Uterus (tissue), 4 donors: Measurements from ENCODE around the gene RACGAP1. TPM values are rescaled to one million over a fixed set of nuclear protein-coding genes. Genes with fewer than 3 reads are reported as not detected.

Experiments used
- DNase-seq, 2 donors: peaks; one replicate each; pipeline ENCODE4 v3.0.0-alpha.2; 2019 to 2020
- H3K27ac ChIP-seq, 2 donors: fragments of 200-600 bp; sonication (generic); 1 replicate in 1 of 2; 2 replicates in 1 of 2; pipeline ENCODE4 v1.5.1; 2016 to 2018
- H3K27me3 ChIP-seq, 2 donors: fragments of 200-600 bp; sonication (generic); one replicate each; pipeline ENCODE4 v1.5.1; 2018 to 2019; ENCODE audit warnings: control low read depth in 1 of 2
- H3K36me3 ChIP-seq, 2 donors: fragments of 200-600 bp; sonication (generic); one replicate each; pipeline ENCODE4 v1.5.1; 2019; ENCODE audit warnings: control low read depth in 1 of 2
- H3K4me1 ChIP-seq, 2 donors: fragments of 200-600 bp; sonication (generic); one replicate each; pipeline ENCODE4 v1.5.1; 2018 to 2019; ENCODE audit warnings: control low read depth in 1 of 2
- H3K4me3 ChIP-seq, 2 donors: fragments of 200-600 bp; sonication (generic); 1 replicate in 1 of 2; 2 replicates in 1 of 2; pipeline ENCODE4 v1.5.1; 2018 to 2019; ENCODE audit warnings: mild to moderate bottlenecking in 1 of 2
- H3K9me3 ChIP-seq, 2 donors: fragments of 200-600 bp; sonication (generic); one replicate each; pipeline ENCODE4 v1.5.1; 2019; ENCODE audit warnings: control low read depth in 1 of 2
- POLR2A ChIP-seq, 2 donors: fragments of 450-650 bp; IDR thresholded peaks; one replicate each; pipeline ENCODE4 v1.6.1; 2016; ENCODE audit warnings: antibody characterized with exemption in 2 of 2, mild to moderate bottlenecking in 1 of 2, moderate library complexity in 1 of 2
- intact Hi-C: fragments of 100-400 bp; cut with DNase I; formaldehyde crosslinking; loops from one replicate; pipeline ENCODE4 v1.15.1; 2023; ENCODE audit warnings: low total_unique reads
- total RNA-seq, 4 donors: library from RNA; depleted of rRNA in 3 of 4; stranded (reverse); fragments of >200 nt in 3 of 4; gene quantifications; one replicate each; pipeline versions ENCODE4 v1.1.0 to v1.2.4, GENCODE V29; 2014 to 2023
- TF ChIP-seq, protein P1 (sequence below), 4 experiments: fragments of 200-600 bp in 2 of 4; fragments of 450-650 bp in 2 of 4; sonication (generic) in 2 of 4; IDR thresholded peaks; one replicate each; pipeline ENCODE4 v1.5.1; 2016 to 2019; ENCODE audit warnings: antibody characterized with exemption in 4 of 4, mild to moderate bottlenecking in 2 of 4, moderate library complexity in 1 of 4
- donor health status: DM: yes; HTN: yes; CAD: no.

Gene RACGAP1
- total RNA-seq, 4 donors from 2014 or later = 8.5 to 57.8 (median 9.3) TPM

DNA sequence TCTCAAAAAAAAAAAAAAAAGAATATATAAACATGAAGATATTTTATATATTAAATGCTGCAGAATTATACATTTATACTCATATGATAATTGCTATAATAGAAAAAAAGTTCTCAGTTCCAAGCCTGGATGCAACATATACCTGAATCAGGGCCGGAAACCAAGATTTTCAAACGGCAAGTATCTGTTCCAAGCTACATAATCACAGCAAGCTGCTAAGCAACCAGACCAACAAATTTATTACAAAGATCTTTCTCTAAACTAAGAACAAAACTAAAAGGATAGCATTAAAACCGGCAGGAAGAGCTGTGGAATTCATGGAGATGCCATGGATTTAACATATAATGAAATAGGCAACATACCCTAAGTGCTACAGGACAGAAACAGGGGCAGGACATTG, 7.1 kb downstream of the RACGAP1 start:
- TF ChIP-seq, protein P1, sequence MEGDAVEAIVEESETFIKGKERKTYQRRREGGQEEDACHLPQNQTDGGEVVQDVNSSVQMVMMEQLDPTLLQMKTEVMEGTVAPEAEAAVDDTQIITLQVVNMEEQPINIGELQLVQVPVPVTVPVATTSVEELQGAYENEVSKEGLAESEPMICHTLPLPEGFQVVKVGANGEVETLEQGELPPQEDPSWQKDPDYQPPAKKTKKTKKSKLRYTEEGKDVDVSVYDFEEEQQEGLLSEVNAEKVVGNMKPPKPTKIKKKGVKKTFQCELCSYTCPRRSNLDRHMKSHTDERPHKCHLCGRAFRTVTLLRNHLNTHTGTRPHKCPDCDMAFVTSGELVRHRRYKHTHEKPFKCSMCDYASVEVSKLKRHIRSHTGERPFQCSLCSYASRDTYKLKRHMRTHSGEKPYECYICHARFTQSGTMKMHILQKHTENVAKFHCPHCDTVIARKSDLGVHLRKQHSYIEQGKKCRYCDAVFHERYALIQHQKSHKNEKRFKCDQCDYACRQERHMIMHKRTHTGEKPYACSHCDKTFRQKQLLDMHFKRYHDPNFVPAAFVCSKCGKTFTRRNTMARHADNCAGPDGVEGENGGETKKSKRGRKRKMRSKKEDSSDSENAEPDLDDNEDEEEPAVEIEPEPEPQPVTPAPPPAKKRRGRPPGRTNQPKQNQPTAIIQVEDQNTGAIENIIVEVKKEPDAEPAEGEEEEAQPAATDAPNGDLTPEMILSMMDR (IDR thresholded peaks at IDR 0.05) = no peak
- TF ChIP-seq POLR2A (IDR thresholded peaks at IDR 0.05) = no peak
- no peaks in the 10 kb centered on the region for H3K4me1 ChIP-seq
- H3K4me3 ChIP-seq = no peak overlapping the region
- H3K36me3 ChIP-seq = no peaks in the 10 kb centered on the region
- no peak overlapping the region for H3K27ac ChIP-seq
- no peak for DNase-seq
- intact Hi-C loops = no loop called here
- no peaks in the 10 kb centered on the region for H3K27me3 ChIP-seq
- no peaks in the 10 kb centered on the region for H3K9me3 ChIP-seq

DNA sequence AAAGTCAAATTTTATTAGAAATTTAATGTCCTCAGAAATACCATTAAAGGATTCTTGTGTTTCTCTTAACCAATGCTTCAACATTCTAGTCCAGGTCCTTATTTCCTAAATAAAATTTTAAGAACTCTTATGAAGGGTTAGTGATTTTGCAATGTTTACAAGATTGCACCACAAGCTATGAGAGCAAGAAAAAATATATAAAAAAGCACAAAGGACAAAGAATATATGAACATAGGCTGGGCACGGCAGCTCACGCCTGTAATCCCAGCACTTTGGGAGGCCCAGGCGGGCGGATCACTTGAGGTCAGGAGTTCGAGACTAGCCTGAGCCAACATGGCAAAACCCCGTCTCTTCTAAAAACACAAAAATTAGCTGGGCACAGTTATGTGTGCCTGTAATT, 7.7 kb downstream of the RACGAP1 start:
- H3K9me3 ChIP-seq = no peaks in the 10 kb centered on the region
- no peak for DNase-seq
- TF ChIP-seq POLR2A (IDR thresholded peaks at IDR 0.05) = no peak
- TF ChIP-seq, protein P1 (IDR thresholded peaks at IDR 0.05) = no peak
- no peaks in the 10 kb centered on the region for H3K4me1 ChIP-seq
- H3K4me3 ChIP-seq = no peak overlapping the region
- intact Hi-C loops = no loop called here
- peak overlapping the region in 1 of 2 donors; percentile 3 for H3K27ac ChIP-seq
- no peaks in the 10 kb centered on the region for H3K27me3 ChIP-seq
- H3K36me3 ChIP-seq = no peaks in the 10 kb centered on the region

DNA sequence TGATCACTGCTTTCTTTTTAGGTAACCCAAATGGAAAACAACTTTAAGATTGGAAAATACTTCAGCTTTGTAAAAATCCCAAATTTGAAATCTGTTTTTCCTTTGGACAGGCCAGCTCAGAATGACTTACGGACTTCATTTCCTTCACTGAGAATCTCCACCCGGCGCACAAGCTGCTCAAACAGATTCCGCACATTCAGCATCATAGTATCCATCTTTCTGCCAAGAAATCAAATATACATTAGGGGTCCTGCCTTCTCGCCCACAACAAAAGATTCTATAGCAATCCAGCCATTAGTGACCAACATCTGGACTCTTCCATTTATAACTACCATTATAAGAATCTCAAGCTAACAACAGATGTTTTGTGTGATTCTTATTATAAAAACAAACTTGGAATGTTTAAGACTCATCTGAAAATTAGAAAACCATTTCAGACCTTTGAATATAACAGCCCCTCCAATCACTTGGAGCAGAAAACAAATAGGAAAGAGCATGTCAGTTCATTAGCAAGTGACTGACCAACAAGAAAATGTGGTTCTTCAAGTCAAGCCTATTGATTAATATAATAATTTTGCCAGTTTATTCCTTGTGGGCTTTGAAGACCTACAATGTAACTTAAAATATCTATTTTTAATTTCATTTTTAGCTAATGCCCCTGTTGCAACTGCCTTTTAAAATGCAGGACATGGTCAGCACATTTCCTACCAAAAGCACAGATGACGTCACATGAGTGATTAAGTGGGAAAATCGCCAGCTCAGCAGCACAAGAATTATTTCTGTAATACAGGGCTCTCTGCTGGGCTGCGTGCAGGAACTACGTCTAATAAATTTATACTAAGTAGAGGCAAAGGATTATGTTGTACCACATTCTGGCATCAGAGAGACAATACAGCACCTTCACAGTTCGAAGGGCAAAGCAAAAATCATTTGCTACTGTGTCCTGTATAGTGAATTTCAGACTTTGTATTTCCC, 8.5 kb downstream of the RACGAP1 start:
- Histone ChIP-seq H3K4me3 (no peak overlapping the region), H3K36me3 (no peaks in the 10 kb centered on the region), H3K27ac (peak overlapping the region in 1 of 2 donors; percentile 3), H3K9me3 (no peaks in the 10 kb centered on the region), H3K4me1 (no peaks in the 10 kb centered on the region), H3K27me3 (no peaks in the 10 kb centered on the region)
- TF ChIP-seq, protein P1 (IDR thresholded peaks at IDR 0.05) = no peak
- no peak for TF ChIP-seq POLR2A (IDR thresholded peaks at IDR 0.05)
- intact Hi-C loops = no loop called here
- peak; percentile 70 to 72 for DNase-seq

DNA sequence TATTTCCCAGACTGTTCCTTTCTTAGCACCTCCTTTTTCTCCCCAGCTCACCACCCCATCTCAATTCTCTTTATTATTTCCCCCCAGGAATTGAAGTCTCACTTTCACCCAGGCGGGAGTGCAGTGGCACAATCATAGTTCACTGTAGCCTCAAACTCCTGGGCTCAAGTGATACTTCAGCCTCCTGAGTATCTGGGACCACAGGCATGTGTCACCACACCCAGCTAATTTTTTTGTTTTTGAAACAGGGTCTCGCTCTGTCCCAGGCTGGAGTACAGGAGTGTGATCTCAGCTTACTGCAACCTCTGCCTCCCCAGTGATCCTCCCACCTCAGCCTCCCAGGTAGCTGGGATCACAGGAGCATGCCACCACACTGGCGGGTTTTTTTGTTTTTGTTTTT, 11.0 kb downstream of the RACGAP1 start:
- Histone ChIP-seq H3K9me3 (no peaks in the 10 kb centered on the region), H3K4me1 (no peaks in the 10 kb centered on the region), H3K36me3 (no peaks in the 10 kb centered on the region), H3K27me3 (no peaks in the 10 kb centered on the region), H3K4me3 (no peak overlapping the region), H3K27ac (no peak overlapping the region)
- TF ChIP-seq POLR2A (IDR thresholded peaks at IDR 0.05) = no peak
- TF ChIP-seq, protein P1 (IDR thresholded peaks at IDR 0.05) = no peak
- intact Hi-C loops = no loop called here
- no peak for DNase-seq

DNA sequence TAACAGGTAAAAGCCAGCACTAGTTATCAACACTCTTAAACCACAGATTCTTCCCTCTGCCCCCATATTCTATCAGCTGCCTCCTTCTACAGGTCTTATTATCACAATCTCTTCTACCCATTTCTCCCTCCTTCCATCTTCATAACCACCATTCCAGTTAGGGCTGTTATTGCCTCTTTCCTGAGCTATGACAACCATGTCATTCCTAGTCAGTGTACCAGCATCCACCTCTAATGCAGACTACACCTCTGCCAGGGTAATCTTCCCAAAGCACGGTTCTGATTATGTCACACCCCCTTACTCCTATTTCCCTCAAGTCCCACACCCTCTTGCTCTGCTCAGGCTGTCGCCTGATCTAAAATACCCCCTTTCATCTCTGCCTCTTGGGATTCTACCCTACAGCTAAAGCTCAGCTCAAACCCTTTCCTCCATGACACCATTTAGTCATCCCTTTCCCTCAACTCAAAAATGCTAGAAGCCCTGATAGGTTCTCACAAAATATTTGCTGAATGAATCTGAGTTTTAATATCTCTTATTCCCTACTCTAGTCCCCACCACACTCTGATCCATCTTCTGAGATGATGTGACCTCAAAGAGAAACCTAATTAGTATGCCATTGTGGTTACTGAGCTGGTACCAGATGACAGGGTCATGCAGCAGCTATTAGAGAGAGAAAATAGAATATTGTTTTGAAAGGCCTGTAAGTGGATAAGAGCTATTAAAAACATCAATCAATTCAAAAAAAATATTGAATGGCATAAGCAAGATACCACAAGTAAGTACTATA, 11.7 kb downstream of the RACGAP1 start:
- intact Hi-C loops = no loop called here
- TF ChIP-seq, protein P1 (IDR thresholded peaks at IDR 0.05) = no peak
- no peak for TF ChIP-seq POLR2A (IDR thresholded peaks at IDR 0.05)
- Histone ChIP-seq H3K27me3 (no peaks in the 10 kb centered on the region), H3K9me3 (no peaks in the 10 kb centered on the region), H3K36me3 (no peaks in the 10 kb centered on the region), H3K27ac (no peak overlapping the region), H3K4me1 (no peaks in the 10 kb centered on the region), H3K4me3 (no peak overlapping the region)
- no peak for DNase-seq
